ENCODE measurements around the gene TM9SF2.

Gene TM9SF2

DNA sequence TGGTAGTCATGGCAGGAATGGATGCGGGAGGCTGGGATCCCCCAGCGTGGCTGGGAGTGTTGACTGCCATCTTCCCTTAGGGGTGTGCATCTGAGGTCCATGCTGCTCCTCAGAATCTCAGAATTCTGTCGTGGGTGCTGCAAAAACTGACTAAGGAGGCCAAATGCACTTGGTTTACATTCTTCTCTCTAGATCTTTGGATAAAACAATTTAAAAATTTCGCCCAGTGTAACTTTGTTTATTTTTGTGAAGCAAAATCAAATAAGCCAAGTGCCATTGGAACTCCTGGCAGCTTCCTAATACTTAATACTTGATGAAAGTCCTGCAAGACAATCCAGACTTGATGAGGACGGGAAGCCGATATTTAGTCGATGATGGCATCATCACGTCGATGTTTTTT is 27.8 kb upstream of the TM9SF2 start:
- no peak overlapping the region for H4K8ac ChIP-seq (ENCODE audit: low read depth, low read length)
- H3K27me3 ChIP-seq (ENCODE audit: control insufficient read depth in 3 of 3, insufficient read depth in 3 of 3, low read depth in 1 of 3, low read length in 3 of 3) = peaks cover 0 to 5% (median 0%) of the 10 kb centered on the region in 3 experiments
- DNase-seq (ENCODE audit: low spot score) = no peak
- WGBS, 2 donors (ENCODE audit: extremely low coverage in 2 of 2, insufficient read length in 2 of 2, insufficient replicate concordance in 1 of 2) = no CpG with 5 or more reads among the region's 9 CpGs
- H3K9me3 ChIP-seq (replicated peaks in 1 of 2; ENCODE audit: control insufficient read depth in 2 of 2, insufficient read depth in 1 of 2, low read depth in 1 of 2, low read length in 2 of 2) = no peaks in the 10 kb centered on the region
- H3K27ac ChIP-seq (replicated peaks; ENCODE audit: low read length) = no peak overlapping the region
- no peak overlapping the region for H2BK120ac ChIP-seq (ENCODE audit: low read depth, low read length)
- H2BK12ac ChIP-seq (ENCODE audit: low read length) = no peak overlapping the region
- H2AK5ac ChIP-seq (ENCODE audit: low read depth, low read length) = no peak overlapping the region
- H3K14ac ChIP-seq (ENCODE audit: low read length) = no peak overlapping the region
- H2BK15ac ChIP-seq (ENCODE audit: low read length) = no peak overlapping the region
- H3K23ac ChIP-seq (ENCODE audit: low read depth, low read length, poor library complexity) = no peak overlapping the region
- H3K18ac ChIP-seq (ENCODE audit: low read length) = no peak overlapping the region
- H3K4me1 ChIP-seq (ENCODE audit: control insufficient read depth in 2 of 2, insufficient read depth in 1 of 2, low read depth in 1 of 2, low read length in 2 of 2) = peaks cover 0 to 6% of the 10 kb centered on the region in 2 donors
- H4K91ac ChIP-seq (ENCODE audit: low read depth, low read length, poor library complexity) = no peak overlapping the region
- H2AFZ ChIP-seq (ENCODE audit: low read length) = no peak overlapping the region
- no peak overlapping the region for H2BK5ac ChIP-seq (ENCODE audit: low read length)
- H3K79me1 ChIP-seq (ENCODE audit: low read depth, low read length) = no peaks in the 10 kb centered on the region
- no peak overlapping the region for H3K4me2 ChIP-seq (ENCODE audit: insufficient read depth, low read length, poor library complexity, severe bottlenecking)
- H3K4me3 ChIP-seq (ENCODE audit: low read length in 2 of 2) = no peak overlapping the region
- H3K9ac ChIP-seq (ENCODE audit: low read depth, low read length, poor library complexity) = no peak overlapping the region
- no peak overlapping the region for H3K4ac ChIP-seq (ENCODE audit: low read length)
- H3K36me3 ChIP-seq (replicated peaks in 1 of 2; ENCODE audit: control insufficient read depth in 2 of 2, insufficient read depth in 2 of 2, low read length in 2 of 2) = no peaks in the 10 kb centered on the region

DNA sequence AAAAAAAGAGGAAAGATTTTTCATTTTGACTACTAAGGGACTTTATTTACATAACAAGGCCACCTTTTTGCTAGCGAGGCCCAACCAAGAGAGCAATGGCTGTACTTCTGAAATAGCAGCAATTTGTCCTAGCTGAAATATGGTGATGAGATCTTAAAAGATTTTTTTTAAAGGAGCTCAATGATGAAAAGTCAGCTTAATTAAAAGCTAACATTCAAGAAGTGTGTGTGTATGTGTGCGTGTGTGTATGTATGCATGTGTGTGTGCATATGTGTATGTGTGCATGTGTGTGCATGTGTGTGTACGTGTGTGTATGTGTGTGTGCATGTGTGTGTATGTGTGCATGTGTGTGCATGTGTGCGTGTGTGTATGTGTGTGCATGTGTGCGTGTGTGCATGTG is 24.6 kb upstream of the TM9SF2 start:
- no peak overlapping the region for H3K4ac ChIP-seq (ENCODE audit: low read length)

DNA sequence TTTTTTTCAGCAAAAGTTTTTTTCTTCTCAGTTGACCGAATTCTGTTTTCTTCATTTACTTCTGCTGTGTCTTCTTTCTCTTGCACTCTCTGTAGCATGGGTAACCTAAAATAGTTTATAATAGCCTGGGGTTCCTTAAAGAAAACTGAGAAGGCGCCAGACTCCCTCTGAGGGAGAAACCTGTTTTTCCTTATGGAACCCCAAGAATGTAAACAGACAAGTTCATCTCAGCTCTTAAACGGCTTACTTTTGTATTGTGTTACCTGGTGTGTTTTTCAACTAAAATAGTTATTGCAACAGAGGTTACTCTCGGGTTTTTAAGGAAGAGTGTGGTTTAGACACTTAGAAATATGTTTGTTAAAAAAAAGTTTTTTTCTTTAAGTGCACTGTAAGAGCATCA is 23.8 kb upstream of the TM9SF2 start:
- H3K27me3 ChIP-seq (ENCODE audit: control insufficient read depth in 3 of 3, insufficient read depth in 3 of 3, low read depth in 1 of 3, low read length in 3 of 3) = no peaks in the 10 kb centered on the region
- H4K91ac ChIP-seq (ENCODE audit: low read depth, low read length, poor library complexity) = no peak overlapping the region
- H2AFZ ChIP-seq (ENCODE audit: low read length) = no peak overlapping the region
- H3K4me3 ChIP-seq (ENCODE audit: low read length in 2 of 2) = no peak overlapping the region
- no peak overlapping the region for H3K4ac ChIP-seq (ENCODE audit: low read length)
- no peaks in the 10 kb centered on the region for H3K4me1 ChIP-seq (ENCODE audit: control insufficient read depth in 2 of 2, insufficient read depth in 1 of 2, low read depth in 1 of 2, low read length in 2 of 2)
- H3K14ac ChIP-seq (ENCODE audit: low read length) = no peak overlapping the region
- DNase-seq (ENCODE audit: low spot score) = no peak
- no peak overlapping the region for H3K9ac ChIP-seq (ENCODE audit: low read depth, low read length, poor library complexity)
- WGBS, 2 donors (ENCODE audit: extremely low coverage in 2 of 2, insufficient read length in 2 of 2, insufficient replicate concordance in 1 of 2) = no CpG with 5 or more reads among the region's 4 CpGs
- H2BK120ac ChIP-seq (ENCODE audit: low read depth, low read length) = no peak overlapping the region
- no peak overlapping the region for H2BK15ac ChIP-seq (ENCODE audit: low read length)
- H2BK12ac ChIP-seq (ENCODE audit: low read length) = no peak overlapping the region
- H3K9me3 ChIP-seq (replicated peaks in 1 of 2; ENCODE audit: control insufficient read depth in 2 of 2, insufficient read depth in 1 of 2, low read depth in 1 of 2, low read length in 2 of 2) = no peaks in the 10 kb centered on the region
- H3K18ac ChIP-seq (ENCODE audit: low read length) = no peak overlapping the region
- no peak overlapping the region for H3K4me2 ChIP-seq (ENCODE audit: insufficient read depth, low read length, poor library complexity, severe bottlenecking)
- H3K36me3 ChIP-seq (replicated peaks in 1 of 2; ENCODE audit: control insufficient read depth in 2 of 2, insufficient read depth in 2 of 2, low read length in 2 of 2) = no peaks in the 10 kb centered on the region
- no peaks in the 10 kb centered on the region for H3K79me1 ChIP-seq (ENCODE audit: low read depth, low read length)
- H2AK5ac ChIP-seq (ENCODE audit: low read depth, low read length) = no peak overlapping the region
- H4K8ac ChIP-seq (ENCODE audit: low read depth, low read length) = no peak overlapping the region
- no peak overlapping the region for H3K23ac ChIP-seq (ENCODE audit: low read depth, low read length, poor library complexity)
- no peak overlapping the region for H3K27ac ChIP-seq (replicated peaks; ENCODE audit: low read length)
- H2BK5ac ChIP-seq (ENCODE audit: low read length) = no peak overlapping the region

More for the DNA sequence above, 24.6 kb upstream of the TM9SF2 start:
- Histone ChIP-seq H3K14ac (ENCODE audit: low read length) (no peak overlapping the region), H2AK5ac (ENCODE audit: low read depth, low read length) (no peak overlapping the region), H2BK15ac (ENCODE audit: low read length) (no peak overlapping the region), H3K79me1 (ENCODE audit: low read depth, low read length) (no peaks in the 10 kb centered on the region), H3K4me1 (ENCODE audit: control insufficient read depth in 2 of 2, insufficient read depth in 1 of 2, low read depth in 1 of 2, low read length in 2 of 2) (no peaks in the 10 kb centered on the region), H3K4me2 (ENCODE audit: insufficient read depth, low read length, poor library complexity, severe bottlenecking) (no peak overlapping the region), H2BK5ac (ENCODE audit: low read length) (no peak overlapping the region), H3K18ac (ENCODE audit: low read length) (no peak overlapping the region), H3K36me3 (replicated peaks in 1 of 2; ENCODE audit: control insufficient read depth in 2 of 2, insufficient read depth in 2 of 2, low read length in 2 of 2) (no peaks in the 10 kb centered on the region), H3K27ac (replicated peaks; ENCODE audit: low read length) (no peak overlapping the region), H2BK120ac (ENCODE audit: low read depth, low read length) (no peak overlapping the region), H2BK12ac (ENCODE audit: low read length) (no peak overlapping the region), H2AFZ (ENCODE audit: low read length) (no peak overlapping the region), H3K27me3 (ENCODE audit: control insufficient read depth in 3 of 3, insufficient read depth in 3 of 3, low read depth in 1 of 3, low read length in 3 of 3) (no peaks in the 10 kb centered on the region), H3K23ac (ENCODE audit: low read depth, low read length, poor library complexity) (no peak overlapping the region), H4K91ac (ENCODE audit: low read depth, low read length, poor library complexity) (no peak overlapping the region), H3K4me3 (ENCODE audit: low read length in 2 of 2) (no peak overlapping the region), H3K9ac (ENCODE audit: low read depth, low read length, poor library complexity) (peak overlapping the region; percentile 30), H4K8ac (ENCODE audit: low read depth, low read length) (no peak overlapping the region), H3K9me3 (replicated peaks in 1 of 2; ENCODE audit: control insufficient read depth in 2 of 2, insufficient read depth in 1 of 2, low read depth in 1 of 2, low read length in 2 of 2) (no peaks in the 10 kb centered on the region)
- WGBS, 2 donors (ENCODE audit: extremely low coverage in 2 of 2, insufficient read length in 2 of 2, insufficient replicate concordance in 1 of 2) = no CpG with 5 or more reads among the region's 5 CpGs
- no peak for DNase-seq (ENCODE audit: low spot score)

DNA sequence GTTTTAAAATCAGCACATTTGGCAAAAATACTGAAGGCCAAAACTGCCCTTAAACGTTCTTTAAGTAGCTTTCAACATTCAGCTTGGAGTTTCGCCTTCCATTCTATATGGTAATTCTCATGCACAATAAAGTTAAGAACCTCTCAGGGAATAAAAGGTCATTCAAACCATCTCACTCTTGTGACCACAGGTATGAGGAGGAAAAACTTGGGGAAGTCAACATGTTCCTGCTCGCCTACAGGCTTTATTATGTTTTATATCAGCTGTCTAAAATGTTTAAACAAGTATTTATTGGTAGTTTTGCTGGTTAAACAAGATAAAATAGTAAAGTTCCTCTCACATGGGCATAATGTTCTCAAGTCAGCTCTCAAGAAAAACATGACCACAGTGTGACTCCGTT is 19.9 kb upstream of the TM9SF2 start:
- H3K4me2 ChIP-seq (ENCODE audit: insufficient read depth, low read length, poor library complexity, severe bottlenecking) = no peak overlapping the region
- H3K4ac ChIP-seq (ENCODE audit: low read length) = no peak overlapping the region
- no peak overlapping the region for H2AFZ ChIP-seq (ENCODE audit: low read length)
- no peak overlapping the region for H4K8ac ChIP-seq (ENCODE audit: low read depth, low read length)
- no peak overlapping the region for H2BK15ac ChIP-seq (ENCODE audit: low read length)
- no peak overlapping the region for H3K9ac ChIP-seq (ENCODE audit: low read depth, low read length, poor library complexity)
- DNase-seq (ENCODE audit: low spot score) = no peak
- H3K4me1 ChIP-seq (ENCODE audit: control insufficient read depth in 2 of 2, insufficient read depth in 1 of 2, low read depth in 1 of 2, low read length in 2 of 2) = no peaks in the 10 kb centered on the region
- H2BK120ac ChIP-seq (ENCODE audit: low read depth, low read length) = no peak overlapping the region
- no peak overlapping the region for H2BK5ac ChIP-seq (ENCODE audit: low read length)
- H3K36me3 ChIP-seq (replicated peaks in 1 of 2; ENCODE audit: control insufficient read depth in 2 of 2, insufficient read depth in 2 of 2, low read length in 2 of 2) = no peaks in the 10 kb centered on the region
- H3K18ac ChIP-seq (ENCODE audit: low read length) = no peak overlapping the region
- H4K91ac ChIP-seq (ENCODE audit: low read depth, low read length, poor library complexity) = no peak overlapping the region
- H2BK12ac ChIP-seq (ENCODE audit: low read length) = no peak overlapping the region
- peaks cover 0 to 11% (median 0%) of the 10 kb centered on the region in 3 experiments for H3K27me3 ChIP-seq (ENCODE audit: control insufficient read depth in 3 of 3, insufficient read depth in 3 of 3, low read depth in 1 of 3, low read length in 3 of 3)
- WGBS, 2 donors (ENCODE audit: extremely low coverage in 2 of 2, insufficient read length in 2 of 2, insufficient replicate concordance in 1 of 2) = no CpG with 5 or more reads among the region's 4 CpGs
- no peak overlapping the region for H2AK5ac ChIP-seq (ENCODE audit: low read depth, low read length)
- no peak overlapping the region for H3K27ac ChIP-seq (replicated peaks; ENCODE audit: low read length)
- no peak overlapping the region for H3K23ac ChIP-seq (ENCODE audit: low read depth, low read length, poor library complexity)
- no peak overlapping the region for H3K4me3 ChIP-seq (ENCODE audit: low read length in 2 of 2)
- H3K79me1 ChIP-seq (ENCODE audit: low read depth, low read length) = no peaks in the 10 kb centered on the region
- H3K14ac ChIP-seq (ENCODE audit: low read length) = no peak overlapping the region
- H3K9me3 ChIP-seq (replicated peaks in 1 of 2; ENCODE audit: control insufficient read depth in 2 of 2, insufficient read depth in 1 of 2, low read depth in 1 of 2, low read length in 2 of 2) = no peaks in the 10 kb centered on the region
